K562 (cell line): Measurements from ENCODE around the gene VIT.

Source experiments
- CBX1 ChIP-seq: sonication (generic); IDR thresholded peaks from 2 replicates; pipeline ENCODE4 v1.6.1; 2016; ENCODE audit warnings: antibody characterized with exemption, low read depth, mild to moderate bottlenecking
- CREM ChIP-seq: IDR thresholded peaks from 2 replicates; pipeline ENCODE4 v1.6.1; 2014; ENCODE audit warnings: antibody characterized with exemption, low read depth
- EZH2 ChIP-seq: IDR thresholded peaks from 2 replicates; pipeline ENCODE4 v1.6.1; 2012; ENCODE audit warnings: low read depth, mild to moderate bottlenecking, inconsistent platforms, low read length, borderline replicate concordance
- PHF21A ChIP-seq: fragments of 450-650 bp; IDR thresholded peaks from 2 replicates; pipeline ENCODE4 v1.6.1; 2017; ENCODE audit warnings: low read depth, borderline replicate concordance
- SMC3 ChIP-seq: conservative IDR thresholded peaks from 2 replicates; pipeline ENCODE4 v1.6.1; 2011; ENCODE audit warnings: low read depth, low read length, improper control_type of control experiment; ENCODE audit not compliant: insufficient read depth
- SRSF9 ChIP-seq: fragments of 200-400 bp; formaldehyde crosslinking; IDR thresholded peaks from 2 replicates; pipeline ENCODE4 v1.6.1; 2017; ENCODE audit warnings: low read depth, low read length, borderline replicate concordance
- TCF7L2 ChIP-seq: fragments of 150-350 bp; IDR thresholded peaks from 2 replicates; pipeline ENCODE4 v1.6.1; 2016; ENCODE audit warnings: low read depth, mild to moderate bottlenecking, low read length, moderate library complexity
- ZNF12 ChIP-seq: sonication (generic); formaldehyde crosslinking; IDR thresholded peaks from 2 replicates; pipeline ENCODE4 v1.4.0; 2020; ENCODE audit warnings: mild to moderate bottlenecking, missing genetic modification reagents
- ZNF551 ChIP-seq: fragments of 250-450 bp; sonication (Bioruptor Pico); IDR thresholded peaks from 2 replicates; pipeline ENCODE4 v1.5.0; 2021; ENCODE audit warnings: mild to moderate bottlenecking, moderate library complexity
- TF ChIP-seq, protein P1 (sequence below), 2 experiments: IDR thresholded peaks; 2 replicates each; pipeline ENCODE4 v1.6.1; 2012; ENCODE audit warnings: improper control_type of control experiment in 2 of 2, low read depth in 2 of 2, low read length in 2 of 2, borderline replicate concordance in 1 of 2

DNA sequence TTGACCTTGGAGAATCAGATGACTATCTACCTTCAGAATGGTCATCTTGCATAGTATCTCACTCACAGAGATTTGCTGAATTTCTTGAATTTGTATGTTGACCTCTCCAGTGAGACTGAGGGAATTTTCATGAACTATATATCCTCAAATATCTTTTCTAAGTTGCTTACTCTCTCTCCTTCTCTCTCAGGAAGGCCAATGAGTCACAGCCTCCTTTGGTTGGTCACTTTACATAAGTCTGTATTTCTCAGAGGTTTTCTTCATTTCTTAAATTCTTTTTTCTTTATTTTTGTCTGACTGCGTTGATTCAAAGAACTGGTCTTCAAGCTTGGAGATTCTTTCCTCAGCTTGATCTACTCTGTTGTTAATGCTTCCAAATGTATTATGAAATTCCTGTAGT, 51.7 kb downstream of the VIT start:
- TF ChIP-seq PHF21A (no peak), SMC3 (no peak), CREM (no peak), SRSF9 (no peak), CBX1 (no peak), ZNF551 (CRISPR knock-in tag) (no peak), EZH2 (no peak), TCF7L2 (no peak), ZNF12 (CRISPR knock-in tag) (no peak)
- TF ChIP-seq, protein P1, sequence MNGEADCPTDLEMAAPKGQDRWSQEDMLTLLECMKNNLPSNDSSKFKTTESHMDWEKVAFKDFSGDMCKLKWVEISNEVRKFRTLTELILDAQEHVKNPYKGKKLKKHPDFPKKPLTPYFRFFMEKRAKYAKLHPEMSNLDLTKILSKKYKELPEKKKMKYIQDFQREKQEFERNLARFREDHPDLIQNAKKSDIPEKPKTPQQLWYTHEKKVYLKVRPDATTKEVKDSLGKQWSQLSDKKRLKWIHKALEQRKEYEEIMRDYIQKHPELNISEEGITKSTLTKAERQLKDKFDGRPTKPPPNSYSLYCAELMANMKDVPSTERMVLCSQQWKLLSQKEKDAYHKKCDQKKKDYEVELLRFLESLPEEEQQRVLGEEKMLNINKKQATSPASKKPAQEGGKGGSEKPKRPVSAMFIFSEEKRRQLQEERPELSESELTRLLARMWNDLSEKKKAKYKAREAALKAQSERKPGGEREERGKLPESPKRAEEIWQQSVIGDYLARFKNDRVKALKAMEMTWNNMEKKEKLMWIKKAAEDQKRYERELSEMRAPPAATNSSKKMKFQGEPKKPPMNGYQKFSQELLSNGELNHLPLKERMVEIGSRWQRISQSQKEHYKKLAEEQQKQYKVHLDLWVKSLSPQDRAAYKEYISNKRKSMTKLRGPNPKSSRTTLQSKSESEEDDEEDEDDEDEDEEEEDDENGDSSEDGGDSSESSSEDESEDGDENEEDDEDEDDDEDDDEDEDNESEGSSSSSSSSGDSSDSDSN (IDR thresholded peaks at IDR 0.05; ENCODE audit: borderline replicate concordance in 1 of 2, low read depth in 2 of 2, low read length in 2 of 2): no peak
